ENCODE measurements around the gene ACACA. TPM values are rescaled to one million over a fixed set of nuclear protein-coding genes. Genes with fewer than 3 reads are reported as not detected.

Gene ACACA
- total RNA-seq, 2 donors from 2014 or later: 8.6 to 10.2 TPM

DNA sequence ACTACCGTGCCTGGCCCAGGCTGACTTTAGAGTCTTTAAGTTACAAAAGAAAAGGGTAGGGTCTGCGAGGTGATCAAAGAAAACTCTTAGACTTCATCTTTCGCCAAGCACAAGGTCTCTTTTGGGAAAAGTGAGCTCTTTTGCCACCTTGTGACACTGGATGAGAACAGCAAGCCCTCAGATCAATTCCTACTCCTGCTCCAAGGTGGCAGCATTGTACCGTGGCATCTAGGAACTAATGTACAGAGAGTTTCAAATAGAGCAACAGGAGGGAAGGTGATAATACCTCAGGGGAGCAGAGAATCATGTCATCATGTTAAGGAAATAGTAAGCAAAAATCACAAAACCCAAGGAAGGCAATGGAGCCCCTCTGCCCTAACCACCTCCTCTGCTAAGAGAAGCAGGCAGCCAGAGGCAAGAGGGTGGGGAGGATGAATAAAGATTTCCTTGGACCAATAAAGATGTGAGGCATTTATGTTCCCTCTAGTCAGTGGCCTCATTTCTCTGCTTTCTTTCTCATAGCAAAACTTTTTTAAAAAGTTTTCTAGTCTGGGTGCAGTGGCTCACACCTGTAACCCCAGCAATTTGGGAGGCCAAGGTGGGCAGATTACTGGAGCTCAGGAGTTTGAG is 33.0 kb downstream of the ACACA start:
- Histone ChIP-seq H3K4me3 (no peak overlapping the region), H3K36me3 (no peaks in the 10 kb centered on the region), H3K27me3 (no peaks in the 10 kb centered on the region), H3K4me1 (no peaks in the 10 kb centered on the region), H3K27ac (no peak overlapping the region), H3K9me3 (no peaks in the 10 kb centered on the region)
- peak; percentile 65 for DNase-seq (ENCODE audit: low spot score)
- TF ChIP-seq, protein P1, sequence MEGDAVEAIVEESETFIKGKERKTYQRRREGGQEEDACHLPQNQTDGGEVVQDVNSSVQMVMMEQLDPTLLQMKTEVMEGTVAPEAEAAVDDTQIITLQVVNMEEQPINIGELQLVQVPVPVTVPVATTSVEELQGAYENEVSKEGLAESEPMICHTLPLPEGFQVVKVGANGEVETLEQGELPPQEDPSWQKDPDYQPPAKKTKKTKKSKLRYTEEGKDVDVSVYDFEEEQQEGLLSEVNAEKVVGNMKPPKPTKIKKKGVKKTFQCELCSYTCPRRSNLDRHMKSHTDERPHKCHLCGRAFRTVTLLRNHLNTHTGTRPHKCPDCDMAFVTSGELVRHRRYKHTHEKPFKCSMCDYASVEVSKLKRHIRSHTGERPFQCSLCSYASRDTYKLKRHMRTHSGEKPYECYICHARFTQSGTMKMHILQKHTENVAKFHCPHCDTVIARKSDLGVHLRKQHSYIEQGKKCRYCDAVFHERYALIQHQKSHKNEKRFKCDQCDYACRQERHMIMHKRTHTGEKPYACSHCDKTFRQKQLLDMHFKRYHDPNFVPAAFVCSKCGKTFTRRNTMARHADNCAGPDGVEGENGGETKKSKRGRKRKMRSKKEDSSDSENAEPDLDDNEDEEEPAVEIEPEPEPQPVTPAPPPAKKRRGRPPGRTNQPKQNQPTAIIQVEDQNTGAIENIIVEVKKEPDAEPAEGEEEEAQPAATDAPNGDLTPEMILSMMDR (IDR thresholded peaks at IDR 0.05): peak; percentile 79 to 93

DNA sequence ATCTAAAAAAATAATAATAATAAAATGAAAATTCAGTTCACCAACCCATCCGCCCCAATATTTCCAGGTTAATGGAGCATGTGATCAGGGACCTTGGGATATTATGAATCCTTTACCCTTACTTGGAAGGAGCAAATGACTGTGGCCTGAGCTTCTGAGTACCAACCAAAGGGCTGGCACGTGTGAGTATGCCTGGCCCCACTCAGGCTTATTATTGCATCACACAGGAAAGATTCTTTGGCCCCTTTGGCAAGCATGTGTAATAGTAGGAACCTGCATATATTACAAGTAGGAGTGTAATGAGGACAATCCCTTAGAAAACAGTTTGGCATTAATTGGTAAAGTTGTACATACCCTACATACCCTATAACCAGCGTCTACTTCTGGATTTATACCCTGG is 38.1 kb downstream of the ACACA start:
- H3K27me3 ChIP-seq: no peaks in the 10 kb centered on the region
- H3K9me3 ChIP-seq: no peaks in the 10 kb centered on the region
- H3K4me3 ChIP-seq: no peak overlapping the region
- no peak for DNase-seq (ENCODE audit: low spot score)
- H3K36me3 ChIP-seq: no peaks in the 10 kb centered on the region
- TF ChIP-seq, protein P1 (IDR thresholded peaks at IDR 0.05): no peak
- no peak overlapping the region for H3K27ac ChIP-seq
- H3K4me1 ChIP-seq: no peaks in the 10 kb centered on the region

DNA sequence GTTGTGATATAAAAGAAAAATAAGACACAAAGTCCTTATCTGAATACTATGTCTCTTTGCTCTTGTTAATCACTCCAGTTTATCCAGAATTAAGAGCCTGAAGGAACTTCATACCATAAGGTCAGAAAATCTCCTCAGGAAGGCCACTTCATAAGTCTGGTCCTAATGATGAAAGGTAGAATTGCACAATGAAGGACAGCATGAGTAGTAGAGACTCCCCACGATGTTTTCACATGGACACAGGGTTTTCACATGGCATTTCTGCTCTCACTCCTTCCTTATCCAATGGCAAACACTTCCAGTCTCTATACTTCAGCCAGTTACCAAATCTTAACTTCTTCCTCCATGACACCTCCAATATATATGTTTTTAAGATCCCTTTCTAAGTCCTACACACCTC is 41.0 kb downstream of the ACACA start:
- no peaks in the 10 kb centered on the region for H3K9me3 ChIP-seq
- DNase-seq (ENCODE audit: low spot score): no peak
- H3K4me1 ChIP-seq: peaks cover 0 to under 1% of the 10 kb centered on the region in 2 donors
- TF ChIP-seq, protein P1 (IDR thresholded peaks at IDR 0.05): no peak
- no peak overlapping the region for H3K27ac ChIP-seq
- H3K36me3 ChIP-seq: no peaks in the 10 kb centered on the region
- no peak overlapping the region for H3K4me3 ChIP-seq
- H3K27me3 ChIP-seq: no peaks in the 10 kb centered on the region

DNA sequence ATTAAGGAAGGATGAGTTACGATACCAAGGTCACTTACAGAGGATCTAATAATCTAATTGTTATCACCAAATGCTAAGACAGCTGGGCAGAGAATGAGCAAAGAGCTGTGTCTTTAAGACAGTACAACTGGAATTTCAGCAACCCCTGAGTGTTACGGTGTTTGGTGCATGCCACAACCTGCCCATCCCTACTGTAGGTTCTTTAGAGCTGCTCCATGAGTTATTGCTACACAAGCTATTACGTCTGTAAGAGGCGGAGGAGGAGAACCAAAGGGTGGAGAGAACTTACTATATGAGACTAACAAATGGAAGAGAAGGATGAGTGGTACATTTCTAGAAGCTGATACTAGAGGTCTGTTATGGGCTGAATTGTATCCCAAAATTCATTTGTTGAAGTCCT is 45.1 kb downstream of the ACACA start:
- peaks cover 0 to 24% of the 10 kb centered on the region in 2 donors for H3K4me1 ChIP-seq
- H3K9me3 ChIP-seq: no peaks in the 10 kb centered on the region
- DNase-seq (ENCODE audit: low spot score): no peak
- H3K27ac ChIP-seq: no peak overlapping the region
- no peak overlapping the region for H3K4me3 ChIP-seq
- H3K27me3 ChIP-seq: no peaks in the 10 kb centered on the region
- no peaks in the 10 kb centered on the region for H3K36me3 ChIP-seq
- TF ChIP-seq, protein P1 (IDR thresholded peaks at IDR 0.05): no peak

DNA sequence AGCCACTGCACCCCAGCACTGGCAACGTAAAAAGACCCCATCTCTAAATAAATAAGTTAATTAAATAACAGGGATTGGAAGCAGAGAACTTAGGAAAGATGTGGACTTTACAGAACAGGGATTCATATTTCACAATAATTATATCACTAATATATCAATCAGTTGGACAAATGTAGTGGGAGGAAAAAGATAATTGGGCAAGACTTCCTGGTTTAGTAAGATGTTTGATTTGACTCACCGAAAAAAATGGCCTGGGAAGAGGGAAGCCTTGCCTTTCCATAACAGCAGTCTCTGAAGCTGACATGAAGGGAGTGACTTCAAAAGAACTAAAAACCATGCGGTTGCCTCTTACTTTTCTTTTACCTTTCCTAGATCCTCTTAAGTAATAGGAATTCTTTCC is 46.0 kb downstream of the ACACA start:
- DNase-seq (ENCODE audit: low spot score): no peak
- TF ChIP-seq, protein P1 (IDR thresholded peaks at IDR 0.05): no peak
- H3K27me3 ChIP-seq: no peaks in the 10 kb centered on the region
- H3K4me1 ChIP-seq: peaks cover 0 to 24% of the 10 kb centered on the region in 2 donors
- H3K36me3 ChIP-seq: no peaks in the 10 kb centered on the region
- H3K27ac ChIP-seq: no peak overlapping the region
- H3K4me3 ChIP-seq: no peak overlapping the region
- no peaks in the 10 kb centered on the region for H3K9me3 ChIP-seq

DNA sequence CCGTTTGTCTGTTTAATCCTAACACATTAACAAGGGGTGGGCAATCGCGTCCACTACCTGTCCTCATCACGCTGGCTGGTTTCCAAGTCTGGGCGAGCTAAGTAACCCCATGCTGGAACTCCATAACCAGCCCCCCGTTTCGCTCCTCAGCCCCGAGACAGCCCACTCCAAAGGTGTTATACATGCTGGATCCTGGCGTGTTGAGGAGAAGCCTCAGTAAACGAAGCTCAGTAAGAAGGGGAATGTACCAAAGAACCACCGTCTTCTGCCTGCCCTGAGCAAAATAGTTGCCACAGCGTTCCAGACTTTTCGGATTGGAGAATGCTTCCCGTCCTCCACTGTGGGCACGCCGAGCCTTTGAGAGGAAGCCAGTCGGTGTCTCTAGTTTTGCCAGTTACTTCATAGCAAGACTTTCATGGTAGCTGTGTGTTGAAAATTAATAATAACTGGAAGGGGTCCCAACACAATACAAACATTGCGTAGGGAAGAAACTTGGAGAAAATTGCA is 46.9 kb downstream of the ACACA start:
- TF ChIP-seq, protein P1 (IDR thresholded peaks at IDR 0.05): no peak
- Histone ChIP-seq H3K4me1 (peaks cover 0 to 24% of the 10 kb centered on the region in 2 donors), H3K4me3 (peak overlapping the region; percentile 65 to 77), H3K9me3 (no peaks in the 10 kb centered on the region), H3K27ac (peak overlapping the region; percentile 83 to 87), H3K27me3 (no peaks in the 10 kb centered on the region), H3K36me3 (no peaks in the 10 kb centered on the region)
- DNase-seq (ENCODE audit: low spot score): peak; percentile 60

Data from right atrium auricular region (tissue), 2 donors.